ENCODE results near the gene AIFM3.

- no peak for TF ChIP-seq ZFP3 (CRISPR knock-in tag; IDR thresholded peaks at IDR 0.05)
- no peak for TF ChIP-seq ZNF8 (CRISPR knock-in tag; IDR thresholded peaks at IDR 0.05)
- no peak for TF ChIP-seq ZFP30 (CRISPR knock-in tag; IDR thresholded peaks at IDR 0.05)
- no peak for TF ChIP-seq ZNF565 (CRISPR knock-in tag; conservative IDR thresholded peaks at IDR 0.05; ENCODE audit: low read depth)
- no peak for TF ChIP-seq CSRNP3 (CRISPR knock-in tag; IDR thresholded peaks at IDR 0.05)
- no peak for TF ChIP-seq TCF4 (CRISPR knock-in tag; IDR thresholded peaks at IDR 0.05; ENCODE audit: borderline replicate concordance)
- no peak for TF ChIP-seq ARNTL (CRISPR knock-in tag; IDR thresholded peaks at IDR 0.05; ENCODE audit: borderline replicate concordance, low read depth)
- no peak for TF ChIP-seq GLIS3 (CRISPR knock-in tag; IDR thresholded peaks at IDR 0.05)
- TF ChIP-seq RARB (CRISPR knock-in tag; IDR thresholded peaks at IDR 0.05) = no peak
- TF ChIP-seq PPARA (CRISPR knock-in tag; IDR thresholded peaks at IDR 0.05; ENCODE audit: borderline replicate concordance) = no peak
- TF ChIP-seq BACH2 (CRISPR knock-in tag; IDR thresholded peaks at IDR 0.05; ENCODE audit: borderline replicate concordance) = no peak
- no peak for TF ChIP-seq TSHZ2 (CRISPR knock-in tag; IDR thresholded peaks at IDR 0.05)
- TF ChIP-seq, protein P1, sequence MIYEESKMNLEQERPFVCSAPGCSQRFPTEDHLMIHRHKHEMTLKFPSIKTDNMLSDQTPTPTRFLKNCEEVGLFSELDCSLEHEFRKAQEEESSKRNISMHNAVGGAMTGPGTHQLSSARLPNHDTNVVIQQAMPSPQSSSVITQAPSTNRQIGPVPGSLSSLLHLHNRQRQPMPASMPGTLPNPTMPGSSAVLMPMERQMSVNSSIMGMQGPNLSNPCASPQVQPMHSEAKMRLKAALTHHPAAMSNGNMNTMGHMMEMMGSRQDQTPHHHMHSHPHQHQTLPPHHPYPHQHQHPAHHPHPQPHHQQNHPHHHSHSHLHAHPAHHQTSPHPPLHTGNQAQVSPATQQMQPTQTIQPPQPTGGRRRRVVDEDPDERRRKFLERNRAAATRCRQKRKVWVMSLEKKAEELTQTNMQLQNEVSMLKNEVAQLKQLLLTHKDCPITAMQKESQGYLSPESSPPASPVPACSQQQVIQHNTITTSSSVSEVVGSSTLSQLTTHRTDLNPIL (CRISPR knock-in tag; IDR thresholded peaks at IDR 0.05; ENCODE audit: low read depth) = no peak
These were observed 4.5 kb upstream of the AIFM3 start for GRCh38 chr22:20962491-20962945.

Data from SK-N-SH treated with all-trans-retinoic acid at 6 μM for 48 hours (cell line).